H1 (cell line): Measurements from ENCODE around the gene FAM50A. TPM values are rescaled to one million over a fixed set of nuclear protein-coding genes. Genes with fewer than 3 reads are reported as not detected.

ENCODE experiments used
- EZH2 ChIP-seq: fragments of 200-600 bp; sonication (generic); IDR thresholded peaks from 2 replicates; pipeline ENCODE4 v1.7.1; 2012; ENCODE audit warnings: low read depth, mild to moderate bottlenecking, moderate library complexity, low read length, inconsistent platforms; ENCODE audit not compliant: severe bottlenecking
- FOSL1 ChIP-seq: IDR thresholded peaks from 2 replicates; pipeline ENCODE4 v1.6.1; 2011; ENCODE audit warnings: mild to moderate bottlenecking, low read depth, low read length, moderate library complexity; ENCODE audit not compliant: insufficient read depth
- HDAC2 ChIP-seq, 2 experiments: fragments of 300-600 bp in 1 of 2; sonication (generic) in 1 of 2; IDR thresholded peaks; 2 replicates each; pipeline ENCODE4 v1.6.1; 2011 to 2012; ENCODE audit warnings: low read depth in 2 of 2, low read length in 2 of 2, mild to moderate bottlenecking in 2 of 2, moderate library complexity in 2 of 2, borderline replicate concordance in 1 of 2, inconsistent platforms in 1 of 2
- NANOG ChIP-seq: IDR thresholded peaks from 2 replicates; pipeline ENCODE4 v1.6.1; 2011; ENCODE audit warnings: low read length, low read depth, mild to moderate bottlenecking, inconsistent platforms; ENCODE audit not compliant: insufficient read depth, poor library complexity, severe bottlenecking
- POLR2AphosphoS5 ChIP-seq: IDR thresholded peaks from 2 replicates; pipeline ENCODE4 v1.6.1; 2011; ENCODE audit warnings: low read depth, low read length
- TBP ChIP-seq: IDR thresholded peaks from 2 replicates; pipeline ENCODE4 v1.6.1; 2011; ENCODE audit warnings: low read depth, low read length, improper control_type of control experiment
- polyA plus RNA-seq, 7 experiments: library from polyadenylated mRNA; depleted of rRNA in 3 of 7; stranded (reverse) in 5 of 7; unstranded in 2 of 7; fragments of >200 nt in 5 of 7; fragments of 200-250 nt in 2 of 7; gene quantifications; 1 replicate in 5 of 7; 2 replicates in 1 of 7; 4 replicates in 1 of 7; pipeline versions ENCODE4 v1.2.1 to v1.2.3, GENCODE V29; 2011 to 2013; ENCODE audit warnings: missing spikeins in 2 of 7, mixed read lengths in 2 of 7
- total RNA-seq: library from RNA; stranded (reverse); fragmentation: NEBNext Ultra II Directional; extraction: Animal tissue kit (Norgen Biotek cat#: 25700); gene quantifications from 2 replicates; pipeline ENCODE4 v1.2.1, GENCODE V29; 2021

Gene FAM50A
- total and polyA plus RNA-seq, 2 of the 8 experiments (the other 6 are each of a cell fraction or from before 2014, with no cell fraction given): 30.7 to 48.7 TPM

- no peak for TF ChIP-seq HDAC2 (IDR thresholded peaks at IDR 0.05; ENCODE audit: borderline replicate concordance in 1 of 2, low read depth in 2 of 2, low read length in 2 of 2)
- no peak for TF ChIP-seq NANOG
- no peak for TF ChIP-seq FOSL1
- TF ChIP-seq EZH2: no peak
- TF ChIP-seq TBP: no peak
- no peak for TF ChIP-seq POLR2AphosphoS5
Observed at GRCh38 chrX:154420402-154420756, 23.6 kb upstream of the FAM50A start (continued).
